Smooth muscle cell (in vitro differentiated cells): ENCODE data around the gene FOXM1. TPM values are rescaled to one million over a fixed set of nuclear protein-coding genes. Genes with fewer than 3 reads are reported as not detected.

Source experiments
- DNase-seq: peaks from one replicate; lab custom pipeline; 2025; ENCODE audit not compliant: unreplicated experiment; lab: John Stamatoyannopoulos, UW
- H2AFZ ChIP-seq: fragments of 200-600 bp; sonication (generic); 2 replicates; pipeline ENCODE4 v1.6.0; 2016; ENCODE audit warnings: antibody characterized with exemption, low read depth, mild to moderate bottlenecking
- H3F3A ChIP-seq: fragments of 200-600 bp; sonication (generic); 2 replicates; pipeline ENCODE4 v1.6.0; 2017; ENCODE audit warnings: antibody characterized with exemption, low read depth
- H3K27ac ChIP-seq: fragments of 200-600 bp; sonication (generic); 2 replicates; pipeline ENCODE4 v1.5.1; 2016; ENCODE audit warnings: low read depth, mild to moderate bottlenecking
- H3K27me3 ChIP-seq: fragments of 200-600 bp; sonication (generic); 2 replicates; pipeline ENCODE4 v1.6.1; 2016; ENCODE audit warnings: low read depth, mild to moderate bottlenecking
- H3K36me3 ChIP-seq: fragments of 200-600 bp; sonication (generic); 2 replicates; pipeline ENCODE4 v1.5.1; 2016; ENCODE audit warnings: low read depth
- H3K4me1 ChIP-seq: fragments of 200-600 bp; sonication (generic); 2 replicates; pipeline ENCODE4 v1.5.1; 2016; ENCODE audit warnings: low read depth
- H3K4me2 ChIP-seq: fragments of 200-600 bp; sonication (generic); 2 replicates; pipeline ENCODE4 v1.6.0; 2016; ENCODE audit warnings: mild to moderate bottlenecking
- H3K4me3 ChIP-seq: fragments of 200-600 bp; sonication (generic); 2 replicates; pipeline ENCODE4 v1.5.1; 2016; ENCODE audit warnings: mild to moderate bottlenecking
- H3K79me2 ChIP-seq: fragments of 200-600 bp; sonication (generic); 2 replicates; pipeline ENCODE4 v1.6.0; 2016; ENCODE audit warnings: low read depth, mild to moderate bottlenecking
- H3K9ac ChIP-seq: fragments of 200-600 bp; sonication (generic); 2 replicates; pipeline ENCODE4 v1.6.0; 2016; ENCODE audit warnings: low read depth
- H3K9me3 ChIP-seq: fragments of 200-600 bp; sonication (generic); replicated peaks from 2 replicates; pipeline ENCODE4 v1.5.1; 2016; ENCODE audit warnings: low read depth
- H4K20me1 ChIP-seq: fragments of 200-600 bp; sonication (generic); 2 replicates; pipeline ENCODE4 v1.6.0; 2016; ENCODE audit warnings: low read depth
- WGBS: methylation state at CpG from one replicate; pipeline ENCODE4 v1.1.7; 2016; ENCODE audit warnings: low lambda C conversion rate; 5-methylcytosine and 5-hydroxymethylcytosine counted together
- polyA plus RNA-seq: library from polyadenylated mRNA; unstranded; fragments of >200 nt; fragmentation: Nextera tagmentation; extraction: Ambion mirVana; gene quantifications from 2 replicates; pipeline ENCODE4 v1.2.1, GENCODE V29; 2016
- total RNA-seq: library from RNA; depleted of rRNA; stranded (reverse); fragments of >200 nt; gene quantifications from 2 replicates; pipeline ENCODE4 v1.2.3, GENCODE V29; 2014
- TF ChIP-seq, protein P1 (sequence below): fragments of 200-600 bp; sonication (generic); IDR thresholded peaks from 2 replicates; pipeline ENCODE4 v1.5.1; 2017; ENCODE audit warnings: borderline replicate concordance, mild to moderate bottlenecking, antibody characterized with exemption; ENCODE audit not compliant: insufficient read depth, poor library complexity, severe bottlenecking

Gene FOXM1
- total and polyA plus RNA-seq, 2 experiments from 2014 or later, result 3.7 to 8.1 TPM

DNA sequence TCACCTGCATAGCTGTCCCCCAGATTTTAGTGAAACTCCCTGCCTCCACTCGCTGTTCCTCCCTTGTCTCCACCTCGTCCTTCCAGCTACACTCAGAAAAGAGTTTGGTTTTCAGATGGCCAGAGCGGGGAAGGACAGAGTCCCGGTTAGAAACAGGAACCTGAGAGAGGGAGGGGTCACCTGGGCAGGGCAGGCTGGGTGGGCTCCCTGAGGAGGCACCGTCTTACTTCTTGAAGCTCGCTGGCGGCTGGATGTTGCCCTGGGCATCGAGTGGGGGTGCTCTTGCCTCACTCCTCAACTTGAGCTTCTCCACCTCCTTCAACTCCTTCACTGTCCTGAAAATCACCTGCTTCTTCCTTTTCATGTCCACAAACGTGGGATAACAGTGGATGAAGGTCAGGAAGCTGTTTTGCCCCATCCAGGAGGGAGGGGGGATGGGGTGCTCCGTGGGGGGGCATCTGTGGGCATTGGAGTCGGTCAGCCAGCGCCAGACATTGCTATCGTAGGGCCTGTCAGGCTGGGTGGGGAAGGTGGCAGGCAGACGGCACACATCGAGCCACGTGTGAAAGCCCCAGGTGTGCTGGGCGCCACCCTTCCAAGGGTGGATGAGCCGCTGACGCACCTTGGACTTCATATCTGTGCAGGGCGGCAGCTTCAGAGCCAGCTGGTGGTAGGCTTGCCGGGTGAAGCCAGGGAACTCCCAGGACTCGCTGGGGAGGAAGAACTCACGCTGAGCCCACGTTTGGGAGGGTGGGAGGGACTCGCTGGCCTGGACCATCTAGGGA is 22.1 kb downstream of the FOXM1 start:
- Histone ChIP-seq H3K9me3 (no peaks in the 10 kb centered on the region), H3K4me1 (peaks cover 4% of the 10 kb centered on the region), H3K4me3 (no peak overlapping the region), H3K9ac (no peak overlapping the region), H3F3A (no peaks in the 10 kb centered on the region), H3K27ac (no peak overlapping the region), H3K79me2 (no peaks in the 10 kb centered on the region), H3K27me3 (no peaks in the 10 kb centered on the region), H3K36me3 (no peaks in the 10 kb centered on the region), H2AFZ (no peak overlapping the region), H3K4me2 (no peak overlapping the region), H4K20me1 (no peaks in the 10 kb centered on the region)
- TF ChIP-seq, protein P1, sequence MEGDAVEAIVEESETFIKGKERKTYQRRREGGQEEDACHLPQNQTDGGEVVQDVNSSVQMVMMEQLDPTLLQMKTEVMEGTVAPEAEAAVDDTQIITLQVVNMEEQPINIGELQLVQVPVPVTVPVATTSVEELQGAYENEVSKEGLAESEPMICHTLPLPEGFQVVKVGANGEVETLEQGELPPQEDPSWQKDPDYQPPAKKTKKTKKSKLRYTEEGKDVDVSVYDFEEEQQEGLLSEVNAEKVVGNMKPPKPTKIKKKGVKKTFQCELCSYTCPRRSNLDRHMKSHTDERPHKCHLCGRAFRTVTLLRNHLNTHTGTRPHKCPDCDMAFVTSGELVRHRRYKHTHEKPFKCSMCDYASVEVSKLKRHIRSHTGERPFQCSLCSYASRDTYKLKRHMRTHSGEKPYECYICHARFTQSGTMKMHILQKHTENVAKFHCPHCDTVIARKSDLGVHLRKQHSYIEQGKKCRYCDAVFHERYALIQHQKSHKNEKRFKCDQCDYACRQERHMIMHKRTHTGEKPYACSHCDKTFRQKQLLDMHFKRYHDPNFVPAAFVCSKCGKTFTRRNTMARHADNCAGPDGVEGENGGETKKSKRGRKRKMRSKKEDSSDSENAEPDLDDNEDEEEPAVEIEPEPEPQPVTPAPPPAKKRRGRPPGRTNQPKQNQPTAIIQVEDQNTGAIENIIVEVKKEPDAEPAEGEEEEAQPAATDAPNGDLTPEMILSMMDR, result no peak
- DNase-seq, result no peak
- WGBS, result 91% methylated on average over 25 of the region's 25 CpGs

DNA sequence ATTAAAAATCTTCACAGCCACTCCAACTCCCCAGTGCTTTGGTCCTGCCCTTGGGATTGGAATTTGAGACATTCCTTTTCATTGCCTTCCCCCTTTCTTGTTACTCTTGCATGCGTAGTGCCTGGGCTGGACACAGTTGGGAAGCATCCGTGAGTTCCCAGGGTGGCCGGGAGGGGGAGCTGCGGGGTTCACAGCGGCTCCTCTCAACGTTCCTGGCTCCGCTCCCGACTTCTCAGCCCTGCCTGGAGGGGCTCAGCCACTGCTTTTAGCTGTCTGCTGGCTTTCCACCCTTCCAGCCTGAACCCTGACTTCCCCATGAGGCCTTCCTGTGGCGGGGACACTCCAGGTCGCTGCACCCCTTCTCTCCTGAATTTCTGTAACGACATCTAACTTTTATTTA is 23.3 kb downstream of the FOXM1 start:
- peak; percentile 51 for DNase-seq
- H3F3A ChIP-seq, result no peaks in the 10 kb centered on the region
- H3K79me2 ChIP-seq, result no peaks in the 10 kb centered on the region
- H3K27me3 ChIP-seq, result no peaks in the 10 kb centered on the region
- peak overlapping the region; percentile 68 for H3K4me2 ChIP-seq
- H3K9me3 ChIP-seq, result no peaks in the 10 kb centered on the region
- no peak overlapping the region for H3K9ac ChIP-seq
- TF ChIP-seq, protein P1, result peak; percentile 86
- peaks cover 4% of the 10 kb centered on the region for H3K4me1 ChIP-seq
- H4K20me1 ChIP-seq, result no peaks in the 10 kb centered on the region
- H3K36me3 ChIP-seq, result no peaks in the 10 kb centered on the region
- no peak overlapping the region for H2AFZ ChIP-seq
- H3K4me3 ChIP-seq, result no peak overlapping the region
- WGBS, result 11% methylated on average over 11 of the region's 11 CpGs
- H3K27ac ChIP-seq, result no peak overlapping the region

DNA sequence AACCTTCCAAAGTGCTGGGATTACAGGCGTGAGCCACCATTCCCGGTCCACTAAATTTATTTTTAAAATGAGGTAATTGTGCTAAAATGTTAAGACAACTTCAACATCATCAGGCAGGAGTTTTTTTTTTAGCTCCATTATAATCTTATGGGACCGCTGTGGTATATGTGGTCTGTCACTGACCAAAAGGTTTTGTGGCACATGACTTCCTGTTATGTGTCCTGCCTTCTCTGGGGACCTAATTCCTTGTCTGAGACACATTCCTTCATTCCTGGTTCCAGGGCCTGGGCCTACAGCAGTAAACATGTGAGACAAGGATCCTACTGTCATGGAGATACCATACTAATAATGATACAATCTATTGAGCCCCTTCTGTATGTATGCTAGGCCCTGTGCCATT is 25.0 kb downstream of the FOXM1 start:
- no peak overlapping the region for H2AFZ ChIP-seq
- no peak overlapping the region for H3K4me3 ChIP-seq
- H3K4me1 ChIP-seq, result no peaks in the 10 kb centered on the region
- H3K4me2 ChIP-seq, result no peak overlapping the region
- H3K79me2 ChIP-seq, result no peaks in the 10 kb centered on the region
- WGBS, result 94% methylated on average over 3 of the region's 3 CpGs
- no peak overlapping the region for H3K27ac ChIP-seq
- TF ChIP-seq, protein P1, result no peak
- H3K9ac ChIP-seq, result no peak overlapping the region
- no peaks in the 10 kb centered on the region for H3K9me3 ChIP-seq
- no peaks in the 10 kb centered on the region for H4K20me1 ChIP-seq
- H3F3A ChIP-seq, result no peaks in the 10 kb centered on the region
- no peaks in the 10 kb centered on the region for H3K36me3 ChIP-seq
- no peaks in the 10 kb centered on the region for H3K27me3 ChIP-seq
- no peak for DNase-seq

DNA sequence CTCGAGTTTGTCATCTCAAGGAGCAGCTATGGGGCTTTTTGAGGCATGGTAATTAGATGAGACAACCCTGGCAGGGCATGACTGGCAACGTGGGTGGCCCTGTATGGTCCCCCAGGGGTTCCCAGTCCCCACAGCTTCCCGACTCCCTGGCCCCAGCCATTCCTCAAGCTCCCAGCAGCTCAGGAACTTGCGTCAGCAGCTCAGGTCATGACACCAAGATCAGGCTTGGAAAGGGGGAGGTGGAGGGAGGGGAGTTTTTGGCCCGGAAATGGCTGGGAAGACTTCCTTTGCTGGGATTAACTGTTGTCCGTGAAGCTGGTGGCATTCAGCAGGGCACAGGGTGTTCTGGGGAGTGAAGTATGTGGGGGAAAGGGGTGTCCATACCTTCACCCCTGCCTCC is 31.7 kb downstream of the FOXM1 start:
- no peaks in the 10 kb centered on the region for H3K79me2 ChIP-seq
- H3K36me3 ChIP-seq, result no peaks in the 10 kb centered on the region
- TF ChIP-seq, protein P1, result no peak
- DNase-seq, result no peak
- no peak overlapping the region for H3K4me3 ChIP-seq
- WGBS, result 41% methylated on average over 6 of the region's 6 CpGs
- H3K27ac ChIP-seq, result no peak overlapping the region
- H2AFZ ChIP-seq, result no peak overlapping the region
- no peaks in the 10 kb centered on the region for H3F3A ChIP-seq
- H3K9ac ChIP-seq, result no peak overlapping the region
- no peaks in the 10 kb centered on the region for H3K27me3 ChIP-seq
- H3K4me2 ChIP-seq, result peak overlapping the region; percentile 62
- no peaks in the 10 kb centered on the region for H3K9me3 ChIP-seq
- H4K20me1 ChIP-seq, result no peaks in the 10 kb centered on the region
- H3K4me1 ChIP-seq, result peaks cover 10% of the 10 kb centered on the region
